Measurements from ENCODE around the gene PDE8A. TPM values are rescaled to one million over a fixed set of nuclear protein-coding genes. Genes with fewer than 3 reads are reported as not detected.

PDE8A gene
- total and polyA plus RNA-seq, 2 donors (not counting 1 experiment from before 2014, with no cell fraction given): 17.4 to 51.1 TPM

- no peak overlapping the region for H3K9ac ChIP-seq (ENCODE audit: low read length)
- CTCF ChIA-PET: no interaction called here
- no peak overlapping the region for H3K4me3 ChIP-seq (ENCODE audit: control extremely low read depth in 1 of 5, extremely low read depth in 1 of 5, insufficient read depth in 1 of 5, low read depth in 2 of 5, low read length in 4 of 5)
- no peak overlapping the region for H3K4me2 ChIP-seq (replicated peaks; ENCODE audit: low read depth, low read length, poor library complexity, severe bottlenecking)
- H3K9me3 Mint-ChIP-seq (ENCODE audit: insufficient read depth): no peaks in the 10 kb centered on the region
- POLR2A ChIA-PET: no interaction called here
- 92% methylated on average over 3 of the region's 3 CpGs for WGBS (ENCODE audit: insufficient coverage)
- no peaks in the 10 kb centered on the region for H3K36me3 ChIP-seq (replicated peaks in 1 of 2; ENCODE audit: control extremely low read depth in 1 of 2, control insufficient read depth in 1 of 2, extremely low read depth in 1 of 2, insufficient read depth in 2 of 2, low read length in 1 of 2)
- TF ChIP-seq EZH2 (IDR thresholded peaks at IDR 0.05; ENCODE audit: borderline replicate concordance, insufficient read depth, low read depth, low read length, poor library complexity, severe bottlenecking) (no peak), CTCF (IDR thresholded peaks at IDR 0.05) (no peak)
- ATAC-seq (ENCODE audit: low read depth) (no peak), DNase-seq (no peak)
- peaks cover 14% of the 10 kb centered on the region for H3K27me3 Mint-ChIP-seq
- no peaks in the 10 kb centered on the region for H3K27me3 ChIP-seq (replicated peaks in 1 of 4; ENCODE audit: control extremely low read depth in 1 of 4, control insufficient read depth in 3 of 4, insufficient read depth in 4 of 4, low read length in 3 of 4)
- no peaks in the 10 kb centered on the region for H4K20me1 ChIP-seq (ENCODE audit: control insufficient read depth, insufficient read depth, low read length, poor library complexity, severe bottlenecking)
- H3K79me2 ChIP-seq (ENCODE audit: control insufficient read depth, insufficient read depth, low read length): no peaks in the 10 kb centered on the region
- H3K4me1 Mint-ChIP-seq: no peaks in the 10 kb centered on the region
- H3K27ac Mint-ChIP-seq: no peak overlapping the region
- no peaks in the 10 kb centered on the region for H3K9me3 ChIP-seq (ENCODE audit: control extremely low read depth in 1 of 3, control insufficient read depth in 2 of 3, insufficient read depth in 1 of 3, low read length in 2 of 3)
- no peak overlapping the region for H3K27ac ChIP-seq (ENCODE audit: low read length in 2 of 2)
- no peaks in the 10 kb centered on the region for H3K4me1 ChIP-seq (ENCODE audit: control insufficient read depth in 2 of 2, insufficient read depth in 2 of 2, low read length in 2 of 2)
- no peak overlapping the region for H3K4me3 Mint-ChIP-seq
- intact Hi-C loops (cut with micrococcal nuclease): no loop called here
- no peak overlapping the region for H2AFZ ChIP-seq (ENCODE audit: insufficient read depth, low read depth, low read length, poor library complexity, severe bottlenecking)
These were observed 10.8 kb upstream of the PDE8A start for GRCh38 chr15:84970843-84971242.

GRCh38 chr15:84973492-84974460 is 7.9 kb upstream of the PDE8A start:
- H3K4me2 ChIP-seq (replicated peaks; ENCODE audit: low read depth, low read length, poor library complexity, severe bottlenecking): no peak overlapping the region
- H2AFZ ChIP-seq (ENCODE audit: insufficient read depth, low read depth, low read length, poor library complexity, severe bottlenecking): no peak overlapping the region
- no peaks in the 10 kb centered on the region for H3K27me3 ChIP-seq (replicated peaks in 1 of 4; ENCODE audit: control extremely low read depth in 1 of 4, control insufficient read depth in 3 of 4, insufficient read depth in 4 of 4, low read length in 3 of 4)
- Mint-ChIP-seq H3K9me3 (ENCODE audit: insufficient read depth) (no peaks in the 10 kb centered on the region), H3K4me1 (peaks cover 6% of the 10 kb centered on the region), H3K27me3 (peaks cover 14% of the 10 kb centered on the region), H3K27ac (no peak overlapping the region), H3K4me3 (no peak overlapping the region)
- TF ChIP-seq CTCF (IDR thresholded peaks at IDR 0.05) (no peak), EZH2 (IDR thresholded peaks at IDR 0.05; ENCODE audit: borderline replicate concordance, insufficient read depth, low read depth, low read length, poor library complexity, severe bottlenecking) (no peak)
- no peaks in the 10 kb centered on the region for H3K9me3 ChIP-seq (ENCODE audit: control extremely low read depth in 1 of 3, control insufficient read depth in 2 of 3, insufficient read depth in 1 of 3, low read length in 2 of 3)
- no peak for ATAC-seq (ENCODE audit: low read depth)
- ChIA-PET CTCF (no interaction called here), POLR2A (no interaction called here)
- no peaks in the 10 kb centered on the region for H3K4me1 ChIP-seq (ENCODE audit: control insufficient read depth in 2 of 2, insufficient read depth in 2 of 2, low read length in 2 of 2)
- no peaks in the 10 kb centered on the region for H3K79me2 ChIP-seq (ENCODE audit: control insufficient read depth, insufficient read depth, low read length)
- no peaks in the 10 kb centered on the region for H4K20me1 ChIP-seq (ENCODE audit: control insufficient read depth, insufficient read depth, low read length, poor library complexity, severe bottlenecking)
- intact Hi-C loops (cut with micrococcal nuclease): no loop called here
- WGBS (ENCODE audit: insufficient coverage): 95% methylated on average over 12 of the region's 16 CpGs
- H3K4me3 ChIP-seq (ENCODE audit: control extremely low read depth in 1 of 5, extremely low read depth in 1 of 5, insufficient read depth in 1 of 5, low read depth in 2 of 5, low read length in 4 of 5): no peak overlapping the region
- no peaks in the 10 kb centered on the region for H3K36me3 ChIP-seq (replicated peaks in 1 of 2; ENCODE audit: control extremely low read depth in 1 of 2, control insufficient read depth in 1 of 2, extremely low read depth in 1 of 2, insufficient read depth in 2 of 2, low read length in 1 of 2)
- no peak overlapping the region for H3K27ac ChIP-seq (ENCODE audit: low read length in 2 of 2)
- DNase-seq: no peak
- H3K9ac ChIP-seq (ENCODE audit: low read length): no peak overlapping the region

Data from B cell (primary cell).